Measurements from ENCODE around the gene PRR20G. TPM values are rescaled to one million over a fixed set of nuclear protein-coding genes. Genes with fewer than 3 reads are reported as not detected.

The PRR20G gene
- total RNA-seq (2022; extraction: Qiagen RNA extraction): 1.4 to 2.8 TPM (median 2.6 TPM) in 5 replicates

GRCh38 chr3:127287840-127288239 lies at the start of gene PRR20G:
TSS of gene PRR20G (minus strand) at chr3:127288046. CDS start at chr3:127287365, 681 bp downstream.

Other genes starting within 250 kb of the PRR20G start
- not detected in 5 replicates for gene PRR23E, start 94.9 kb downstream of the PRR20G start, total RNA-seq (2022; extraction: Qiagen RNA extraction)